ENCODE data around the gene ACSM5.

Gene ACSM5

DNA sequence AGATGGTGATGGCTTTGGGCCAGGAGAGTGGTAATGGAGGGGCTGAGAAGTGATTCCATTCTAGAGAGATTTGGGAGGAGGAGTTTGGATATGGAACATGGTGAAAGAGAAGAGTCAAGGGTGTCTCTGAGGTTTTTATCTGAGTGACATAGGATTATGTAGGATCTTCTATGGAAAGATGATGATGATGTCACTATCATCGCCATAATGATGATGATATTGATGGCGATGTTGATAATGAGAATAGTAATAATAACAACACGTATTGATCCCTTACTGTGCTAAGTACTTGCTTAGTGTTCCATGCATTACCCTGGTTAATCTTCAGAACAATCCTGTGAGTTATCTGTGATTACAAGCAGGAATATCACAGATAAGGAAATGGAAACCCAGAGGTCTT is 21.4 kb upstream of the ACSM5 start:
- H3K9ac ChIP-seq (ENCODE audit: low read length), result no peak overlapping the region
- no peaks in the 10 kb centered on the region for H3K36me3 ChIP-seq (ENCODE audit: control insufficient read depth, insufficient read depth, low read length)
- no peak overlapping the region for H3K4me3 ChIP-seq (ENCODE audit: low read length)
- H3K4me1 ChIP-seq (ENCODE audit: control insufficient read depth, insufficient read depth, low read length), result peaks cover 5% of the 10 kb centered on the region
- no peaks in the 10 kb centered on the region for H3K9me3 ChIP-seq (ENCODE audit: control insufficient read depth, low read length)
- H3K27me3 ChIP-seq (ENCODE audit: control insufficient read depth, insufficient read depth, low read length), result peaks cover 8% of the 10 kb centered on the region

DNA sequence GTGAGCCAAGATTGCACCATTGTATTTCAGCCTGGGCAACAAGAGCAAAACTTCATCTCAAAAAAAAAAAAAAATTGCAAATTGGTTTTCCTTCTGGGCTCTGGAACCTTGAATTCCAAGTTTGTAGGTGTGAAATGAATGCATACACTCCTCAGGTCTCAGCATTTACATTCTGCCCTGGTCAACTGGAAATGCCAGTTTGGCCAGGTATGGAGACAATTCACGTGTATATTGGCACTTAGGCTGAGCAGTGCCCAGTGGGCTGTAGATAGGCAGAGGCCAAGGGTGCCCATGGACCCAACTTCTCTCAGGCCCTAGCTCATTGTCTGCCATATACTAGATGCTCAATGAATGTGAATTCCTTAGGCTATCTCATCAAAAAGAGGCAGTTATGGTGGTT is 20.5 kb upstream of the ACSM5 start:
- Histone ChIP-seq H3K27me3 (ENCODE audit: control insufficient read depth, insufficient read depth, low read length) (peaks cover 8% of the 10 kb centered on the region), H3K9me3 (ENCODE audit: control insufficient read depth, low read length) (no peaks in the 10 kb centered on the region), H3K4me1 (ENCODE audit: control insufficient read depth, insufficient read depth, low read length) (peaks cover 5% of the 10 kb centered on the region), H3K36me3 (ENCODE audit: control insufficient read depth, insufficient read depth, low read length) (no peaks in the 10 kb centered on the region), H3K4me3 (ENCODE audit: low read length) (no peak overlapping the region), H3K9ac (ENCODE audit: low read length) (no peak overlapping the region)

DNA sequence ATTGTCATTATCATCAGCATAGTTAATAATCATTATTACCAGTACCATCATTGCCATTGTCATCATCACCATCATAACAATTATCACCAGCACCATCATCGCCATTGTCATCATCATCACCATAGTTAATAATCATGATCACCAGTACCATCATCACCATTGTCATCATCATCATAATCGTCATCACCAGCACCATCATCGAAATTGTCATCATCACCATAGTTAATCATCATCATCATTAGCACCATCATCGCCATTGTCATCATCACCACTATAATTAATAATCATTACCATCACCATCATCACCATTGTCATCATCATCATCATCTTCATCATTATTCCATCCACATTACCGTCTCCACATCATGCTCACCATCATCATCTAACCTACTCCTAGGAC is 18.3 kb upstream of the ACSM5 start:
- H3K27me3 ChIP-seq (ENCODE audit: control insufficient read depth, insufficient read depth, low read length), result peaks cover 6% of the 10 kb centered on the region
- H3K4me1 ChIP-seq (ENCODE audit: control insufficient read depth, insufficient read depth, low read length), result peaks cover 3% of the 10 kb centered on the region
- no peak overlapping the region for H3K9ac ChIP-seq (ENCODE audit: low read length)
- no peak overlapping the region for H3K4me3 ChIP-seq (ENCODE audit: low read length)
- no peaks in the 10 kb centered on the region for H3K36me3 ChIP-seq (ENCODE audit: control insufficient read depth, insufficient read depth, low read length)
- H3K9me3 ChIP-seq (ENCODE audit: control insufficient read depth, low read length), result no peaks in the 10 kb centered on the region

DNA sequence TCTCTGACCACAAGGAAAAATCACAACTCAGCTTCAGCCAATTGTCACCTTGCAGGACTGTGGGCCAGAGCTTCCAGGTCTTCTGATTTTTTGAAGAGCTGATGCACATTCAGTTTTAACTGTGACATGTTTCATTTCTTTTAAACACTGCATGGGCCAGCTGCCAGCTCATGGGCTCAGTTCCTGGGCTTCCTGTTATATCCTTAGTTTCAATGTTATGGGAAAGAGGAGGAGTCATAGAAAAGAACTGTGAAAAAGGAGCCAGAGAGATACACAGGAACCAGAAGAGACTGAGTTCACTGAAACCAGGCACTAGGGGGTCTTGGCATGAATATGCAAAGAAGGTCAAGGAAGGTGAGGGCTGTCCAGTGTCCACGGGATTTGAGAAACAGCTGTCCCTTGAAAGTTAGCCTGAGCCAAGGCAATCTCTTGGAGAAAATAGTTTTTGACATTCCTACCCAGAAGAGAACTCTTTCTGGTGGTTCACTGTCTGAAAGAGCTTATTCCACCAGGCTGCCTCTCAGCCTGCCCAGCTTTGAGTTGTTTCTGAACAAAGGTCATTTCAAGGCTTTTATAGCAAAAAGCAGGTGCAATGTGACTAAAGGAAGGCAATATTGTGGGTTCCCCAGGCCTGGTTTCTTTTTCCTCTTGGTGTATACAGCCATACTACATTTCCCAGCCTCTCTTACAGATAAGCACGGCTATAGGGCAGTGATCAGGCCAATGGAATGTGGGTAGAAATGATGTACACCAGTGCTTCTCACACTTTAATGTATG is 15.3 kb upstream of the ACSM5 start:
- H3K9me3 ChIP-seq (ENCODE audit: control insufficient read depth, low read length), result no peaks in the 10 kb centered on the region
- no peaks in the 10 kb centered on the region for H3K4me1 ChIP-seq (ENCODE audit: control insufficient read depth, insufficient read depth, low read length)
- H3K36me3 ChIP-seq (ENCODE audit: control insufficient read depth, insufficient read depth, low read length), result no peaks in the 10 kb centered on the region
- no peak overlapping the region for H3K9ac ChIP-seq (ENCODE audit: low read length)
- no peak overlapping the region for H3K4me3 ChIP-seq (ENCODE audit: low read length)
- H3K27me3 ChIP-seq (ENCODE audit: control insufficient read depth, insufficient read depth, low read length), result no peaks in the 10 kb centered on the region

DNA sequence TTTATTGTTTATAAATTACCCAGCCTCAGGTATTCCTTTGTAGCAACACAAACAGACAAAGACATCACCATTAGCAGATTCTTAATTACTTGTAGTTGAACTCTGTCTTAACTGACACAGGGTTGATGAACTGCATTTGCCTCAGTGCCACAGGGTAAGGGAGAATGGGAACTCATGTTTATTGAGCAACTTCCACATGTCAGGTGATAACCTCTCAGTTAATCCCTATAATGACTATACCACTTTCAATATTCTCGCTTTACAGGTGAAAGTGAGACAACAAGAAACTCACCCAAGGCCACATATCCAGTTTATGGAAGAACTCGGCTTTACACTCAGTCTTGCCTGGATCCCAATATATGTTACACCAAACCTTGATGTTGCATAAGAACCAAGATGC is 13.4 kb upstream of the ACSM5 start:
- no peaks in the 10 kb centered on the region for H3K4me1 ChIP-seq (ENCODE audit: control insufficient read depth, insufficient read depth, low read length)
- H3K9ac ChIP-seq (ENCODE audit: low read length), result no peak overlapping the region
- no peak overlapping the region for H3K4me3 ChIP-seq (ENCODE audit: low read length)
- H3K36me3 ChIP-seq (ENCODE audit: control insufficient read depth, insufficient read depth, low read length), result no peaks in the 10 kb centered on the region
- no peaks in the 10 kb centered on the region for H3K27me3 ChIP-seq (ENCODE audit: control insufficient read depth, insufficient read depth, low read length)
- H3K9me3 ChIP-seq (ENCODE audit: control insufficient read depth, low read length), result no peaks in the 10 kb centered on the region

DNA sequence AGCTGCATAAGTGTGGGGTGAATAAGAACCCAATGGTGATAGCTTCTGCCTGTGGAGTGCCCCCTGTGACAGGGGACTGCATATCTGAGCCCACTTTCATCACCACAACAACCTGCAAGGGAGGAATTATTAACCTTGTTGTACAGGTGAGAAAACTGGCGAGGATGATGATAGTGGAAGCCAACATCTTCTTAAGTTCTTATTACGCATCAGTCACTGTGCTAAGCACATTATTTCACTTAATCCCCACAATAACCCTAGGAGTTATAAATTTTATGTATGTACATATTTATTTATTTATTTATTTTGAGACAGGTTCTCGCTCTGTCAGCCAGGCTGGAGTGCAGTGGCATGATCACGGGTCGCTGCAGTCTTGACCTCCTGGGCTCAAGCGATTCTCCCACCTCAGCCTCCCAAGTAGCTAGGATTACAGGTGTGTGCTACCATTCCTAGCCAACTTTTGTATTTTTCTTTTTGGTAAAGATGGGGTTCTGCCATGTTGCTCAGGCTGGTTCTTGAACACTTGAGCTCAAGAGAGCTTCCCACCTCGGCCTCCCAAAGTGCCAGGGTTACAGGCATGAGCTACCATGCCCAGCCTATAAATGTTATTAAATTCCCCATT is 12.4 kb upstream of the ACSM5 start:
- Histone ChIP-seq H3K9ac (ENCODE audit: low read length) (no peak overlapping the region), H3K36me3 (ENCODE audit: control insufficient read depth, insufficient read depth, low read length) (no peaks in the 10 kb centered on the region), H3K27me3 (ENCODE audit: control insufficient read depth, insufficient read depth, low read length) (no peaks in the 10 kb centered on the region), H3K4me3 (ENCODE audit: low read length) (no peak overlapping the region), H3K9me3 (ENCODE audit: control insufficient read depth, low read length) (no peaks in the 10 kb centered on the region), H3K4me1 (ENCODE audit: control insufficient read depth, insufficient read depth, low read length) (no peaks in the 10 kb centered on the region)

DNA sequence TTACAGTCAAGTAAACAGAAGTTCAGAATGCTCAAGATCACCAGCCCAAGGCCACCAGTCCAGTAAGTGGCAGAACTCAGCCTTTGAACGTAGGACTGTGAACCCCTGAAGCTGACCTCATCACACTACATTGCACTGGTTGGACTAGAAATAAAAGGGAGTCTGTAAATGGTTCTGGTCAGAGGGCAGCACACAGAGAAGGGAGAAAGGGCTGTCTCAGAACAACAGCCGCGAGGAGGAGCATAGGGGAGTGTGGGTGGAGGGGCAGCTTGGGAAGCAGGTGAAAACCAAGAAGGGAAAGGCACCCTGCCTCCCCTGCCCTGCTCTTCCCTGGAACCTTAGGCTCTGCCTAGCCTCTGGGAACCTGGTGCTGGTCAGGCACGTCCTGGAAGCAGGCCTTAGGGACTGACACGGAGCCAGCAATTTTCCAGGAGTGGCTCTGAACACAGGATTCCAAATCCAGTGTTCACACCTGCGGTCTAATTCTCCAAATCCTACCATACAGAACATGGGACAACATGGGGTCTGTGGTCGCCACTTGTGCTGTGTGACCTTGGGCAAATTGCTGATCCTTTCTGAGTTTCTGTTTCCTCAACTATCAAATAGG is 11.8 kb upstream of the ACSM5 start:
- no peaks in the 10 kb centered on the region for H3K4me1 ChIP-seq (ENCODE audit: control insufficient read depth, insufficient read depth, low read length)
- no peaks in the 10 kb centered on the region for H3K36me3 ChIP-seq (ENCODE audit: control insufficient read depth, insufficient read depth, low read length)
- H3K9ac ChIP-seq (ENCODE audit: low read length), result no peak overlapping the region
- H3K9me3 ChIP-seq (ENCODE audit: control insufficient read depth, low read length), result no peaks in the 10 kb centered on the region
- H3K27me3 ChIP-seq (ENCODE audit: control insufficient read depth, insufficient read depth, low read length), result no peaks in the 10 kb centered on the region
- H3K4me3 ChIP-seq (ENCODE audit: low read length), result no peak overlapping the region

DNA sequence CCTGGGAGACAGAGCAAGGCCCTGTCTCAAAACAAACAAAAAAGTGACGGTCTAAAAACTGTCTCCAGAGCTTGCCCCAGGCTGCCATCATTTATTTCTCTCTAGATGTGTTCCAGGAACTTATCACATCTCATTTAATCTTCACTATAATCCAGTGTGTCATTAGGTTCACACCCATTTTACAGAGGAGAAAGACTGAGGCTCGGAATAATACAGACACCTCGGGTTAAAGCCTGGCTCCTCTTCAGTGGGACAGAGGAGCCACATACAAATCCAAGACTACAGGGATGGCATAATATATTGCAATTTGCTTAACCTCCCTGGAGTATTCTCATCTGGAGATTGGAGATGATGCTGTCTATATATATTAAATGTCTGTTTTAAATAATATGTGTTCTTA is 10.7 kb upstream of the ACSM5 start:
- no peaks in the 10 kb centered on the region for H3K36me3 ChIP-seq (ENCODE audit: control insufficient read depth, insufficient read depth, low read length)
- H3K27me3 ChIP-seq (ENCODE audit: control insufficient read depth, insufficient read depth, low read length), result no peaks in the 10 kb centered on the region
- H3K9ac ChIP-seq (ENCODE audit: low read length), result no peak overlapping the region
- no peak overlapping the region for H3K4me3 ChIP-seq (ENCODE audit: low read length)
- no peaks in the 10 kb centered on the region for H3K9me3 ChIP-seq (ENCODE audit: control insufficient read depth, low read length)
- no peaks in the 10 kb centered on the region for H3K4me1 ChIP-seq (ENCODE audit: control insufficient read depth, insufficient read depth, low read length)

DNA sequence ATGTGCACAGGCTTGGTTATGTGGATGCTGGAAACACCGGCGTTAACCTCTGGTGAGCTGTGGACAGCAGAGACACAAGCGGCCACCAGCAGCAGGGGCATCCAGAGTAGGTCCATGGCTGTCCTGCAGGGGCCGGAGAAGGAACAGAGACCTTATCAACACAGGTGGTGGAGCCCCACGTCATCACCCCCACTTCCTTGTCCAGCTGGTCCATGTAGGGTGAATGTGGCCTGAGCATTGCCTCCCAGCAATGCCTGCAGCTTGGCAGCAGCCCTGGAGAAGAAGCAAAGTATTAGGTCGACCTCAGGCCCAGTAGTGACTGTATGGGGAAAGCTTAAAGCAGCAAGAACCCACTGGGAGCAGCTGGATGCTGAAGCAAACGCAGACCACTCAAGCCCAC is 10.1 kb upstream of the ACSM5 start:
- no peaks in the 10 kb centered on the region for H3K9me3 ChIP-seq (ENCODE audit: control insufficient read depth, low read length)
- H3K36me3 ChIP-seq (ENCODE audit: control insufficient read depth, insufficient read depth, low read length), result no peaks in the 10 kb centered on the region
- no peak overlapping the region for H3K9ac ChIP-seq (ENCODE audit: low read length)
- H3K27me3 ChIP-seq (ENCODE audit: control insufficient read depth, insufficient read depth, low read length), result no peaks in the 10 kb centered on the region
- no peaks in the 10 kb centered on the region for H3K4me1 ChIP-seq (ENCODE audit: control insufficient read depth, insufficient read depth, low read length)
- no peak overlapping the region for H3K4me3 ChIP-seq (ENCODE audit: low read length)

DNA sequence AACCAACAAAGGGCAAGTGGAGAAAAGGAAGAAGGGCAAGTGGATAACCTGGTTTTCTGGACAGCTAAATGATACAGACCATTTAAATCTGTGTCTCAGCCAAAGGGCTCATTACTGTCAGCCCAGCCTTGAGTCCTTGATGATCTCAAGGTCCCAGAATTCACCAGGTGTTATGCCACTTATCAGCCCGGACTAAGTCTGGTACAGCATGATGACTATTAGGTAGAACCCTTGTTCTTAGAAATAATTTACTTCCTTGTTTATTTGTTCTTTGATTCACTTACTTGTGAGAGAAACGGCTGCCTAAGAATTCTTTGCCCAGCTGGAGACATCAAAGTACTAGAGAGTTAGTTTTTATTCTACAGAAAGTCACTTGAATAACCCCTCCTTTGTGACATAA is 8.3 kb upstream of the ACSM5 start:
- H3K9ac ChIP-seq (ENCODE audit: low read length), result no peak overlapping the region
- H3K9me3 ChIP-seq (ENCODE audit: control insufficient read depth, low read length), result no peaks in the 10 kb centered on the region
- H3K36me3 ChIP-seq (ENCODE audit: control insufficient read depth, insufficient read depth, low read length), result no peaks in the 10 kb centered on the region
- no peaks in the 10 kb centered on the region for H3K4me1 ChIP-seq (ENCODE audit: control insufficient read depth, insufficient read depth, low read length)
- no peak overlapping the region for H3K4me3 ChIP-seq (ENCODE audit: low read length)
- no peaks in the 10 kb centered on the region for H3K27me3 ChIP-seq (ENCODE audit: control insufficient read depth, insufficient read depth, low read length)

DNA sequence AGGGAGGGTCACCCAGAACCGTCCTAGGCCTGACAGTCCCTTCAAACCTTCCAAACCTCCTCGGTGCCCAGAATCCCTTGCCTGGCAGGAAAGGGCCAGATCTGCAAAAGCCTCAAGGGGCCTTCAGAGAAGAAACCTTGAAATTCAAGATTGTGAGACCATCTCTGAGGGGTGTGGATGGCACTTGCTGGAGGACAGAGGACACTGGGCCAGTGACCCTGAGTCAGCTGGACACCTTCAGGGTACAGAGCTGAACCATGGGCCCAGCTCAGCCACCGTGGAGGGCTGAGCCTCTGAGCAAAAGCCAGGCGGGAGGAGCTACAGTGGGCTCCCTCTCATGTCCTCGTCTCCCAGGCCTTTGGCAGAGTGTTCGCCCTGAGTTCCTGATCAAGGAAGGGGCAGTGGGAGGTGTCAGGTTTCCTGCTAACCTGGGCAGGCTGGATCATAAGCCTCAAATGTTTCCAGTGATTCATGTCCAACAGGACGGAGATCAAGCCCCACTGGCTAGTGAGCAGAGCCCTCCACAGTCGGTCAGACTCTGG is 7.8 kb upstream of the ACSM5 start:
- Histone ChIP-seq H3K9ac (ENCODE audit: low read length) (no peak overlapping the region), H3K9me3 (ENCODE audit: control insufficient read depth, low read length) (no peaks in the 10 kb centered on the region), H3K27me3 (ENCODE audit: control insufficient read depth, insufficient read depth, low read length) (no peaks in the 10 kb centered on the region), H3K36me3 (ENCODE audit: control insufficient read depth, insufficient read depth, low read length) (no peaks in the 10 kb centered on the region), H3K4me1 (ENCODE audit: control insufficient read depth, insufficient read depth, low read length) (no peaks in the 10 kb centered on the region), H3K4me3 (ENCODE audit: low read length) (no peak overlapping the region)

DNA sequence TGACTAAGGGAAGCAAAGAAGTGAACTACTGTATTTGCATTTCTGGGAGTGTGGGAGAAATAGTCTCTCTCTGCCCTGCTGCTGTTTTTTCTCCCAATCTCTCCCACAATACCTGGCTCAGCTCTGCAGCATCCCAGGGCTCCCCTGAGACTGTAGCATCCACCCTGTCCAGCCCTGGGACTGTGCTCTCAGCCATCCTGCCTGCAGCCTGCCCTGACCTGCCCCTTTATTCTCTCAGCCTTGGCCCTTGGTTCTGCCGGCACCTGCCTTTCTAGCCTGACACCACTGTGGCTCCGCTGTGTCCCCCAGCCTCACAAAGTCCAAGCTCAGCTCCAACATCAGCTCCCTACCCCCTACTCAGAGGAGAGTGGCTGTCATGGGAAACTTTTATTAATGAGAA is 6.7 kb upstream of the ACSM5 start:
- Histone ChIP-seq H3K27me3 (ENCODE audit: control insufficient read depth, insufficient read depth, low read length) (no peaks in the 10 kb centered on the region), H3K4me3 (ENCODE audit: low read length) (no peak overlapping the region), H3K4me1 (ENCODE audit: control insufficient read depth, insufficient read depth, low read length) (no peaks in the 10 kb centered on the region), H3K9me3 (ENCODE audit: control insufficient read depth, low read length) (no peaks in the 10 kb centered on the region), H3K36me3 (ENCODE audit: control insufficient read depth, insufficient read depth, low read length) (no peaks in the 10 kb centered on the region), H3K9ac (ENCODE audit: low read length) (no peak overlapping the region)
